ENCODE results near the gene GDF2.

DNA sequence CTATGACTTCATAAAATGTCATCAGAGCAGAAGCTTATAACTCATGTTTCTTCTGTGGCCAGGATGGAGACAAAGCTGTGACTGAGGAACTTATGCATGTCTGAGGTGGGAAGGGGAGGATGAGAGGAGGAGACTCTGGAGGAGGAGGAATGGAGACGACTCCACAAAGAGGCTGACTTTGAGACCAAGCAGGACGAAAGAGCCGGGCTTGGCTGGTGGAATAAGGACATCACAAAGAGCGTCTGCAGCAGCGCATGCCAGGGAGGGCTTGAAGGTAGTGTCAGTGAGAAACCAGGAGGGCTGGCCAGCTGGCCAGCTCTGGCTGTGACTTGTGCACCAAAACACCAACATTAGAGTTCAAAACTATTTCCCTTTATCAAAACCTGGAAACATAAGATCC, 6.1 kb upstream of the GDF2 start:
- TF ChIP-seq, protein P1, sequence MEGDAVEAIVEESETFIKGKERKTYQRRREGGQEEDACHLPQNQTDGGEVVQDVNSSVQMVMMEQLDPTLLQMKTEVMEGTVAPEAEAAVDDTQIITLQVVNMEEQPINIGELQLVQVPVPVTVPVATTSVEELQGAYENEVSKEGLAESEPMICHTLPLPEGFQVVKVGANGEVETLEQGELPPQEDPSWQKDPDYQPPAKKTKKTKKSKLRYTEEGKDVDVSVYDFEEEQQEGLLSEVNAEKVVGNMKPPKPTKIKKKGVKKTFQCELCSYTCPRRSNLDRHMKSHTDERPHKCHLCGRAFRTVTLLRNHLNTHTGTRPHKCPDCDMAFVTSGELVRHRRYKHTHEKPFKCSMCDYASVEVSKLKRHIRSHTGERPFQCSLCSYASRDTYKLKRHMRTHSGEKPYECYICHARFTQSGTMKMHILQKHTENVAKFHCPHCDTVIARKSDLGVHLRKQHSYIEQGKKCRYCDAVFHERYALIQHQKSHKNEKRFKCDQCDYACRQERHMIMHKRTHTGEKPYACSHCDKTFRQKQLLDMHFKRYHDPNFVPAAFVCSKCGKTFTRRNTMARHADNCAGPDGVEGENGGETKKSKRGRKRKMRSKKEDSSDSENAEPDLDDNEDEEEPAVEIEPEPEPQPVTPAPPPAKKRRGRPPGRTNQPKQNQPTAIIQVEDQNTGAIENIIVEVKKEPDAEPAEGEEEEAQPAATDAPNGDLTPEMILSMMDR (IDR thresholded peaks at IDR 0.05), result no peak
- no peak for TF ChIP-seq POLR2A (IDR thresholded peaks at IDR 0.05)
